GM06990 (cell line): ENCODE measurements around the gene PLCG2.

ENCODE experiments used
- DNase-seq: peaks from one replicate; pipeline ENCODE4 v3.0.0-alpha.2; 2011; ENCODE audit not compliant: insufficient read length; ENCODE audit errors: extremely low read depth
- H3K27me3 ChIP-seq: replicated peaks from 2 replicates; pipeline ENCODE4 v1.6.0; 2011; ENCODE audit warnings: low read length; ENCODE audit not compliant: control insufficient read depth, insufficient read depth
- H3K36me3 ChIP-seq: 2 replicates; pipeline ENCODE4 v1.5.1; 2011; ENCODE audit warnings: low read length; ENCODE audit not compliant: control insufficient read depth, insufficient read depth
- H3K4me3 ChIP-seq: replicated peaks from 2 replicates; pipeline ENCODE4 v1.5.1; 2011; ENCODE audit warnings: low read depth, mild to moderate bottlenecking, control low read depth, low read length
- CTCF ChIP-seq: IDR thresholded peaks from 2 replicates; pipeline ENCODE4 v1.5.1; 2011; ENCODE audit warnings: low read length, control low read depth, mild to moderate bottlenecking, inconsistent platforms; ENCODE audit not compliant: insufficient read depth, poor library complexity, severe bottlenecking

PLCG2 gene

DNA sequence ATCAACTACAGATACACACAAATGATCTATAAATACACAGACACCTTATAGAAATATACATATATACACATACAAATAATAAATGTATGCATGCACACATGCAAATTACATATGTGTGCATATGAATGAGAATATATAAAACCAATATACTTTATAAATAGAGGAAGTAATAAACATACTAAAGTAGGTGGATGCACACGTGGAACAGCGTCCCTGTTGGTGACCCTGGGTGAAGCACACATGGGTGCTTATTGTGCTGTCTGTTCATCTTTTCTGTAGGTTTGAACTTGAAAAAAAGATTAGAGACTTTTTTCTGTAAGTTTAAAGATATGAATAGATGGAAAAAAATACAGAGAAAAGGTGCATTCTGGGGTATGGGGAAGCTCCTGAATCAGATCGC, 120.9 kb downstream of the PLCG2 start:
- no peak for TF ChIP-seq CTCF
- no peak for DNase-seq
- H3K27me3 ChIP-seq = no peaks in the 10 kb centered on the region
- no peak overlapping the region for H3K4me3 ChIP-seq
- peaks cover 60% of the 10 kb centered on the region for H3K36me3 ChIP-seq

DNA sequence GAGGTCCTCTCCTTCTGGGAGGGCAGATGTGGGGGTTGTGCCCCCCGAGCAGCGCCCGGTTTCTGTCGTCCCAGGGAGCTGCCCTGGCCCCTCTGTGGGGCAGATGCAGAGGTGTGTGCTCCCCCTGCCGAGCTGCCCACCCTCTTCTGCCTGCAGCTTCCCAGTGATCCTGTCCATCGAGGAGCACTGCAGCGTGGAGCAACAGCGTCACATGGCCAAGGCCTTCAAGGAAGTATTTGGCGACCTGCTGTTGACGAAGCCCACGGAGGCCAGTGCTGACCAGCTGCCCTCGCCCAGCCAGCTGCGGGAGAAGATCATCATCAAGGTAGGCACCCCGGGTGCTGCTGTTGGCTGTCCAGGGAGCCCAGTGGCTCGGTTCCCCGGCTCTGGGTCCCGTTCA, 121.4 kb downstream of the PLCG2 start:
- DNase-seq = no peak
- H3K27me3 ChIP-seq = no peaks in the 10 kb centered on the region
- peaks cover 64% of the 10 kb centered on the region for H3K36me3 ChIP-seq
- no peak for TF ChIP-seq CTCF
- no peak overlapping the region for H3K4me3 ChIP-seq

GRCh38 chr16:81901484-81901883, 122.4 kb downstream of the PLCG2 start:
- Histone ChIP-seq H3K4me3 (no peak overlapping the region), H3K27me3 (no peaks in the 10 kb centered on the region), H3K36me3 (peaks cover 60% of the 10 kb centered on the region)
- no peak for TF ChIP-seq CTCF
- no peak for DNase-seq

GRCh38 chr16:81902025-81902424, 122.9 kb downstream of the PLCG2 start:
- TF ChIP-seq CTCF = no peak
- Histone ChIP-seq H3K4me3 (no peak overlapping the region), H3K27me3 (no peaks in the 10 kb centered on the region), H3K36me3 (peaks cover 56% of the 10 kb centered on the region)
- DNase-seq = no peak

DNA sequence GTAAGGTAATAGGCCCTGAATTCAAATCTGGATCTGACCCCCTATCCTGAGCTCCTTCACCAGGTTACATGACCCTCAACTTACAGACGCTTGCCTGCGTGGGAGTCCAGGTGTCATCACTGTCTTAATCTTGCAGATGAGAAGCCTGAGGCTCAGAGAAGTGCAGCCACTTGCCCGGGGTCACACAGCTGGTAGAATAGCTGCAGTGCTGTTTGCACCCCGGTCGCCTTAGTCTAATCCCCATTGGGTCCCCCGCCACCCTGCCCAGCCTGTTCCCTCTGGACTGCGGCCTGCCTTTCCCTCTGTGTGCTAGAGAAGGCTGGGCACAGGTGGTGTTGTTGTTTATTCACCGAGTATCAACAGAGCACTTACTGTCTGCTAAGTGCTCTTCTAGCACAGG, 125.2 kb downstream of the PLCG2 start:
- Histone ChIP-seq H3K27me3 (no peaks in the 10 kb centered on the region), H3K36me3 (peaks cover 65% of the 10 kb centered on the region)

More for the DNA sequence above, 125.2 kb downstream of the PLCG2 start:
- no peak overlapping the region for H3K4me3 ChIP-seq
- no peak for DNase-seq
- TF ChIP-seq CTCF = no peak
